OCI-LY1 (cell line): ENCODE data around the gene ESF1.

ENCODE experiments used
- CTCF ChIP-seq: fragments of 200-600 bp; sonication (generic), shearing (Covaris generic); IDR thresholded peaks from 2 replicates; pipeline ENCODE4 v1.5.1; 2017; ENCODE audit warnings: mild to moderate bottlenecking, antibody characterized with exemption, low read length, moderate library complexity, mixed read lengths
- EZH2 ChIP-seq: fragments of 200-600 bp; sonication (generic), shearing (Covaris generic); IDR thresholded peaks from 2 replicates; pipeline ENCODE4 v1.8.0; 2017; ENCODE audit warnings: borderline replicate concordance, mixed run types, mild to moderate bottlenecking, antibody characterized with exemption, low read length, moderate library complexity, mixed read lengths

DNA sequence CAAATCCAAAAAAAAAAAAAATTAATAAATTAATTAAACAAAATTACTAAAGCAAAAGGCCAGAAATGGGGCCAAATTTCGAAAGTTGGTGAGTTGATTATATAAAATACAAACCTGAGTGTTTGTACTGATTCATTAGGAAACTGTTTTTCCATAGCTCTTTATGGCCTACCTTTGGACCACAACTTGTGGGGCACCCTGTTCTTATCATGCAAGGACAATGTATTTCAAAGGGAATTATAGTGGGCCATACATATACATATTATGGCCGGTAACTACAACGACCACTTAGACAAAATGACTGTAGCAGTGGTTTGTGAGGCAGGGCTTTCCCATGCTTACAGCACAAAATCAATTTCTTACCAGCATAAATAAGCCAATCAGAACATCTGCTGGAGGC is 69.5 kb downstream of the ESF1 start:
- no peak for TF ChIP-seq CTCF
- TF ChIP-seq EZH2 = no peak
